ENCODE measurements around the gene ZNF624. TPM values are rescaled to one million over a fixed set of nuclear protein-coding genes. Genes with fewer than 3 reads are reported as not detected.
"Not testable (repeated sequence)": the region's sequence is repeated elsewhere in the genome, so short reads cannot be mapped to it uniquely, and the experiment has no call there.

Gene ZNF624
- polyA plus RNA-seq, 2 of the 4 experiments (the other 2 are of a cell fraction) = 3.0 to 4.3 TPM

DNA sequence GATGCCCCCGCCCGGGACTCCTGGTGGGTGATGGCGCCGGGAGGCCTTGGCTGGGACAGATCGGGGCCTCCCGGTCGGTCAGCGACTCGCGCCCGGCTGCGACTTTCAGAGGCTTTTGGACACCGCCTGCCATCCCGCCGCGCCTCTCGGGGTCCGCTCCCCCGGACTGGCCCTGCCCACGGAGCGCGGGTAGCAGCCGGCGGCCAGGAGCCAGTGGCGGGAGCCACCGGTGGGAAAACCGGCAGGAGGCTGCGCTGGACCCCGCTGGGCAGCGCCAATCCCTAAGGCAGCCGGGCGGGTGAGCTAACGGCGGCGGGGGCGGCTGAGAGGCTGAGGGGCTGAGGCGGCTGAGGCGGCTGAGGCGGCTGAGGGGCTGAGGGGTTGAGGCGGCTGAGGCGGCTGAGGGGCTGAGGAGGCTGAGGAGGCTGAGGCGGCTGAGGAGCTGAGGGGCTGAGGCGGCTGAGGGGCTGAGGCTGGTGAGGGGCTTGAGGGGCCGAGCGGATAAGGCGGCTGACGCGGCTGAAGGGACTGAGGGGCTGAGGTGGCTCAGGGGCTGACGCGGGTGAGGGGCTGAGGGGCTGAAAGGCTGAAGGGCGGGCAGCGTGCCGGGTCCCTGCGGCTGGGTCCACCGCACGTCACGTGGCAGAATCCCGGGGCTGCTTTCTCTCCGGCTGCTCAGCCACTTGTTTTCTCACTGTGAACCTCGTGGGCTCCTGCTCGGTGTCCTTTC lies 13.4 kb upstream of the ZNF624 start:
- H3K4me2 ChIP-seq = peak overlapping the region; percentile 66
- FAIRE-seq = peak; percentile 32
- H3K4me3 ChIP-seq = peak overlapping the region; percentile 64
- H3K9me3 ChIP-seq, POLR2A ChIA-PET, H3K4me1 ChIP-seq, CTCF ChIA-PET: not testable (repeated sequence)
- peak; percentile 53 to 58 for DNase-seq (ENCODE audit: low read depth in 1 of 2, low spot score in 1 of 2)
- 0 out of 2 replicates have a peak, but pooled peaks have one; percentile 17 for TF ChIP-seq POLR2A (IDR thresholded peaks at IDR 0.05; ENCODE audit: low read length)
- TF ChIP-seq, protein P1, sequence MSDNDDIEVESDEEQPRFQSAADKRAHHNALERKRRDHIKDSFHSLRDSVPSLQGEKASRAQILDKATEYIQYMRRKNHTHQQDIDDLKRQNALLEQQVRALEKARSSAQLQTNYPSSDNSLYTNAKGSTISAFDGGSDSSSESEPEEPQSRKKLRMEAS (IDR thresholded peaks at IDR 0.05) = peak; percentile 72
- TF ChIP-seq, protein P2, sequence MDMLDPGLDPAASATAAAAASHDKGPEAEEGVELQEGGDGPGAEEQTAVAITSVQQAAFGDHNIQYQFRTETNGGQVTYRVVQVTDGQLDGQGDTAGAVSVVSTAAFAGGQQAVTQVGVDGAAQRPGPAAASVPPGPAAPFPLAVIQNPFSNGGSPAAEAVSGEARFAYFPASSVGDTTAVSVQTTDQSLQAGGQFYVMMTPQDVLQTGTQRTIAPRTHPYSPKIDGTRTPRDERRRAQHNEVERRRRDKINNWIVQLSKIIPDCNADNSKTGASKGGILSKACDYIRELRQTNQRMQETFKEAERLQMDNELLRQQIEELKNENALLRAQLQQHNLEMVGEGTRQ (IDR thresholded peaks at IDR 0.05) = peak; percentile 49; the same call in 1 of the 2 replicates
- TF ChIP-seq, protein P3, sequence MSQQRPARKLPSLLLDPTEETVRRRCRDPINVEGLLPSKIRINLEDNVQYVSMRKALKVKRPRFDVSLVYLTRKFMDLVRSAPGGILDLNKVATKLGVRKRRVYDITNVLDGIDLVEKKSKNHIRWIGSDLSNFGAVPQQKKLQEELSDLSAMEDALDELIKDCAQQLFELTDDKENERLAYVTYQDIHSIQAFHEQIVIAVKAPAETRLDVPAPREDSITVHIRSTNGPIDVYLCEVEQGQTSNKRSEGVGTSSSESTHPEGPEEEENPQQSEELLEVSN (IDR thresholded peaks at IDR 0.05; ENCODE audit: borderline replicate concordance, low read depth) = peak; percentile 34
- peak overlapping the region; percentile 80 to 92 for H3K27ac ChIP-seq
- 17% methylated on average over 35 of the region's 61 CpGs for WGBS (ENCODE audit: missing lambda C conversion rate)
- peak; percentile 89 to 90 for ATAC-seq

DNA sequence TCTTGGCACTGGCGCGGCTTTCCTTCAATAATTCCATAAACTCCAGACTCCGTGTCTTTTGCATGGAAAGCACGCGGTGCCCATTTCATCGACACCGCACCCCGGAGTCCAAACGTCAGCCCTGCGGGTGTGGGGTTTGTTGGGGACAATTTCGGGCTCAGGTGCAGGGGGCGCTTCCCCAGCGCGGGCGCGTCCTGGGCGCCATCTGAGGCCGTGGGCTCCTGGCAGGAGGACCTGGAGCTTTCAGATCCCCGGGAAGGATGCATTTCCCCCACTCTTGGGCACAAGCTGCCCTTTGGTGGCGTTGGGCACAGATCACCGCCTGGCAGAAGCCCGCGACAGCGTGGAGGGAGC lies 12.9 kb upstream of the ZNF624 start:
- CTCF ChIA-PET; H3K9me3 ChIP-seq; DNase-seq (ENCODE audit: low read depth in 1 of 2, low spot score in 1 of 2); H3K4me1 ChIP-seq; POLR2A ChIA-PET: not testable (repeated sequence)
- TF ChIP-seq, protein P1 (IDR thresholded peaks at IDR 0.05) = 0 out of 2 replicates have a peak, but pooled peaks have one; percentile 17
- TF ChIP-seq, protein P4, sequence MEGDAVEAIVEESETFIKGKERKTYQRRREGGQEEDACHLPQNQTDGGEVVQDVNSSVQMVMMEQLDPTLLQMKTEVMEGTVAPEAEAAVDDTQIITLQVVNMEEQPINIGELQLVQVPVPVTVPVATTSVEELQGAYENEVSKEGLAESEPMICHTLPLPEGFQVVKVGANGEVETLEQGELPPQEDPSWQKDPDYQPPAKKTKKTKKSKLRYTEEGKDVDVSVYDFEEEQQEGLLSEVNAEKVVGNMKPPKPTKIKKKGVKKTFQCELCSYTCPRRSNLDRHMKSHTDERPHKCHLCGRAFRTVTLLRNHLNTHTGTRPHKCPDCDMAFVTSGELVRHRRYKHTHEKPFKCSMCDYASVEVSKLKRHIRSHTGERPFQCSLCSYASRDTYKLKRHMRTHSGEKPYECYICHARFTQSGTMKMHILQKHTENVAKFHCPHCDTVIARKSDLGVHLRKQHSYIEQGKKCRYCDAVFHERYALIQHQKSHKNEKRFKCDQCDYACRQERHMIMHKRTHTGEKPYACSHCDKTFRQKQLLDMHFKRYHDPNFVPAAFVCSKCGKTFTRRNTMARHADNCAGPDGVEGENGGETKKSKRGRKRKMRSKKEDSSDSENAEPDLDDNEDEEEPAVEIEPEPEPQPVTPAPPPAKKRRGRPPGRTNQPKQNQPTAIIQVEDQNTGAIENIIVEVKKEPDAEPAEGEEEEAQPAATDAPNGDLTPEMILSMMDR (IDR thresholded peaks at IDR 0.05) = peak; percentile 16; the same call in 1 of the 3 replicates
- H3K27ac ChIP-seq = peak overlapping the region; percentile 80 to 92
- ATAC-seq (peak; percentile 58 to 73; a peak in 5 of 6 replicates), FAIRE-seq (peak; percentile 7)
- WGBS (ENCODE audit: missing lambda C conversion rate) = 61% methylated on average over 21 of the region's 24 CpGs
- H3K4me3 ChIP-seq = peak overlapping the region; percentile 64
- peak overlapping the region; percentile 66 for H3K4me2 ChIP-seq

DNA sequence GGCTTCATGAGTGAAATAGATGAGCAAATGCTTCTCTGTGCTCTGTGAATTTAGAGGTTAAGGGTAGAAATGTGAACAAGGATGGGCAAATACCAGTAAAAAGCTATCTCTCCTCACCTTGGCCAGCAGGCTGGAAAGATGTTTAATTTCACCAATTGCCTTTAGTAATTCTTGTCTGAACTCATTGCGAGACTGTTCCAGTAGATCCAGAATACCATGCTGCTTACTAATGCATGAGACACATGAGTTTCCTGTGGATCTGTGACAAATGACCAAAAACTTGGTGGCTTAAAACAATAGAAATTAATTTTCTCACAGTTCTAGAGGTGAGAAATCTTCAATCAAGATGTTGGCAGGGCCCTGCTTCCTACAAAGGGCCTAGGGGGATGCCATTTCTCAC lies 9.3 kb upstream of the ZNF624 start:
- H3K27ac ChIP-seq = no peak overlapping the region
- H3K9me3 ChIP-seq = no peaks in the 10 kb centered on the region; the same call in 2 of the 3 replicates
- no peak for FAIRE-seq
- no peak for ATAC-seq
- H3K4me1 ChIP-seq = no peaks in the 10 kb centered on the region
- no peak for DNase-seq (ENCODE audit: low read depth in 1 of 2, low spot score in 1 of 2)
- CTCF ChIA-PET = interaction anchor here (0.6 kb wide), 1 partner anchor 22 kb away, joined by 3 read pairs; no protein-coding TSS in a partner anchor
- POLR2A ChIA-PET = no interaction called here
- no peak overlapping the region for H3K4me3 ChIP-seq
- H3K4me2 ChIP-seq = no peak overlapping the region
- 54% methylated on average over 1 of the region's 1 CpG for WGBS (ENCODE audit: missing lambda C conversion rate)
- TF ChIP-seq, protein P1 (IDR thresholded peaks at IDR 0.05) = no peak
- TF ChIP-seq EHMT2 (IDR thresholded peaks at IDR 0.05; ENCODE audit: low read depth) (no peak), POLR2AphosphoS2 (conservative IDR thresholded peaks at IDR 0.05; ENCODE audit: low read length) (no peak), ZC3H11A (IDR thresholded peaks at IDR 0.05) (no peak), KDM1A (IDR thresholded peaks at IDR 0.05; ENCODE audit: low read depth) (no peak), ZNF302 (CRISPR knock-in tag; IDR thresholded peaks at IDR 0.05) (no peak), HEYL (CRISPR knock-in tag; IDR thresholded peaks at IDR 0.05) (no peak), HDAC2 (IDR thresholded peaks at IDR 0.05) (no peak), TP53 (CRISPR knock-in tag; IDR thresholded peaks at IDR 0.05) (no peak), GATA3 (IDR thresholded peaks at IDR 0.05; ENCODE audit: borderline replicate concordance) (no peak), FOXS1 (CRISPR knock-in tag; IDR thresholded peaks at IDR 0.05) (no peak), ESRRA (IDR thresholded peaks at IDR 0.05; ENCODE audit: borderline replicate concordance, low read length) (no peak), POLR2A (IDR thresholded peaks at IDR 0.05; ENCODE audit: low read length) (no peak), CEBPB (IDR thresholded peaks at IDR 0.05) (no peak)
- TF ChIP-seq, protein P5, sequence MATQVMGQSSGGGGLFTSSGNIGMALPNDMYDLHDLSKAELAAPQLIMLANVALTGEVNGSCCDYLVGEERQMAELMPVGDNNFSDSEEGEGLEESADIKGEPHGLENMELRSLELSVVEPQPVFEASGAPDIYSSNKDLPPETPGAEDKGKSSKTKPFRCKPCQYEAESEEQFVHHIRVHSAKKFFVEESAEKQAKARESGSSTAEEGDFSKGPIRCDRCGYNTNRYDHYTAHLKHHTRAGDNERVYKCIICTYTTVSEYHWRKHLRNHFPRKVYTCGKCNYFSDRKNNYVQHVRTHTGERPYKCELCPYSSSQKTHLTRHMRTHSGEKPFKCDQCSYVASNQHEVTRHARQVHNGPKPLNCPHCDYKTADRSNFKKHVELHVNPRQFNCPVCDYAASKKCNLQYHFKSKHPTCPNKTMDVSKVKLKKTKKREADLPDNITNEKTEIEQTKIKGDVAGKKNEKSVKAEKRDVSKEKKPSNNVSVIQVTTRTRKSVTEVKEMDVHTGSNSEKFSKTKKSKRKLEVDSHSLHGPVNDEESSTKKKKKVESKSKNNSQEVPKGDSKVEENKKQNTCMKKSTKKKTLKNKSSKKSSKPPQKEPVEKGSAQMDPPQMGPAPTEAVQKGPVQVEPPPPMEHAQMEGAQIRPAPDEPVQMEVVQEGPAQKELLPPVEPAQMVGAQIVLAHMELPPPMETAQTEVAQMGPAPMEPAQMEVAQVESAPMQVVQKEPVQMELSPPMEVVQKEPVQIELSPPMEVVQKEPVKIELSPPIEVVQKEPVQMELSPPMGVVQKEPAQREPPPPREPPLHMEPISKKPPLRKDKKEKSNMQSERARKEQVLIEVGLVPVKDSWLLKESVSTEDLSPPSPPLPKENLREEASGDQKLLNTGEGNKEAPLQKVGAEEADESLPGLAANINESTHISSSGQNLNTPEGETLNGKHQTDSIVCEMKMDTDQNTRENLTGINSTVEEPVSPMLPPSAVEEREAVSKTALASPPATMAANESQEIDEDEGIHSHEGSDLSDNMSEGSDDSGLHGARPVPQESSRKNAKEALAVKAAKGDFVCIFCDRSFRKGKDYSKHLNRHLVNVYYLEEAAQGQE (IDR thresholded peaks at IDR 0.05) = no peak
- TF ChIP-seq, protein P6, sequence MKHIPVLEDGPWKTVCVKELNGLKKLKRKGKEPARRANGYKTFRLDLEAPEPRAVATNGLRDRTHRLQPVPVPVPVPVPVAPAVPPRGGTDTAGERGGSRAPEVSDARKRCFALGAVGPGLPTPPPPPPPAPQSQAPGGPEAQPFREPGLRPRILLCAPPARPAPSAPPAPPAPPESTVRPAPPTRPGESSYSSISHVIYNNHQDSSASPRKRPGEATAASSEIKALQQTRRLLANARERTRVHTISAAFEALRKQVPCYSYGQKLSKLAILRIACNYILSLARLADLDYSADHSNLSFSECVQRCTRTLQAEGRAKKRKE (CRISPR knock-in tag; IDR thresholded peaks at IDR 0.05; ENCODE audit: low read depth) = no peak
- TF ChIP-seq, protein P3 (IDR thresholded peaks at IDR 0.05; ENCODE audit: borderline replicate concordance, low read depth) = no peak
- TF ChIP-seq, protein P7, sequence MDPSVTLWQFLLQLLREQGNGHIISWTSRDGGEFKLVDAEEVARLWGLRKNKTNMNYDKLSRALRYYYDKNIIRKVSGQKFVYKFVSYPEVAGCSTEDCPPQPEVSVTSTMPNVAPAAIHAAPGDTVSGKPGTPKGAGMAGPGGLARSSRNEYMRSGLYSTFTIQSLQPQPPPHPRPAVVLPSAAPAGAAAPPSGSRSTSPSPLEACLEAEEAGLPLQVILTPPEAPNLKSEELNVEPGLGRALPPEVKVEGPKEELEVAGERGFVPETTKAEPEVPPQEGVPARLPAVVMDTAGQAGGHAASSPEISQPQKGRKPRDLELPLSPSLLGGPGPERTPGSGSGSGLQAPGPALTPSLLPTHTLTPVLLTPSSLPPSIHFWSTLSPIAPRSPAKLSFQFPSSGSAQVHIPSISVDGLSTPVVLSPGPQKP (IDR thresholded peaks at IDR 0.05; ENCODE audit: low read depth, low read length) = no peak

All from A549 (cell line).